NOMO-1 treated with dmso at 0.1 percent for 144 hours (cell line): ENCODE data around the gene CNPPD1.

ENCODE experiments used
- DNase-seq: peaks from one replicate; lab custom pipeline; 2025; ENCODE audit not compliant: unreplicated experiment; lab: John Stamatoyannopoulos, UW

Gene CNPPD1

GRCh38 chr2:219123356-219124135 lies 53.2 kb downstream of the CNPPD1 start:
- DNase-seq = no peak

- no peak for DNase-seq
Observed at GRCh38 chr2:219122202-219122980, 54.3 kb downstream of the CNPPD1 start.
